OCI-LY1 (cell line): ENCODE measurements around the gene ZBTB43.

ENCODE experiments used
- CTCF ChIP-seq: fragments of 200-600 bp; sonication (generic), shearing (Covaris generic); IDR thresholded peaks from 2 replicates; pipeline ENCODE4 v1.5.1; 2017; ENCODE audit warnings: mild to moderate bottlenecking, antibody characterized with exemption, low read length, moderate library complexity, mixed read lengths
- EZH2 ChIP-seq: fragments of 200-600 bp; sonication (generic), shearing (Covaris generic); IDR thresholded peaks from 2 replicates; pipeline ENCODE4 v1.8.0; 2017; ENCODE audit warnings: borderline replicate concordance, mixed run types, mild to moderate bottlenecking, antibody characterized with exemption, low read length, moderate library complexity, mixed read lengths

- TF ChIP-seq CTCF (no peak), EZH2 (no peak)
Measured at GRCh38 chr9:126861707-126862103, 56.9 kb downstream of the ZBTB43 start.
